GM18909 (cell line): ENCODE measurements around the gene MYPN.

Experiments used
- ATAC-seq: cut with Tn5 transposase; IDR thresholded peaks from one replicate; pipeline ENCODE4 v1.9.1; 2021; ENCODE audit warnings: mild to moderate bottlenecking; ENCODE audit not compliant: unreplicated experiment, poor library complexity

MYPN gene

GRCh38 chr10:68261132-68261856 is 152.0 kb downstream of the MYPN start:
- no peak for ATAC-seq
